Measurements from ENCODE around the gene NECAB3. TPM values are rescaled to one million over a fixed set of nuclear protein-coding genes. Genes with fewer than 3 reads are reported as not detected.

NECAB3 gene
- total and polyA plus RNA-seq, 2 of the 13 experiments (the other 11 are each of a cell fraction or from before 2014, with no cell fraction given) = 61.5 to 65.5 TPM

DNA sequence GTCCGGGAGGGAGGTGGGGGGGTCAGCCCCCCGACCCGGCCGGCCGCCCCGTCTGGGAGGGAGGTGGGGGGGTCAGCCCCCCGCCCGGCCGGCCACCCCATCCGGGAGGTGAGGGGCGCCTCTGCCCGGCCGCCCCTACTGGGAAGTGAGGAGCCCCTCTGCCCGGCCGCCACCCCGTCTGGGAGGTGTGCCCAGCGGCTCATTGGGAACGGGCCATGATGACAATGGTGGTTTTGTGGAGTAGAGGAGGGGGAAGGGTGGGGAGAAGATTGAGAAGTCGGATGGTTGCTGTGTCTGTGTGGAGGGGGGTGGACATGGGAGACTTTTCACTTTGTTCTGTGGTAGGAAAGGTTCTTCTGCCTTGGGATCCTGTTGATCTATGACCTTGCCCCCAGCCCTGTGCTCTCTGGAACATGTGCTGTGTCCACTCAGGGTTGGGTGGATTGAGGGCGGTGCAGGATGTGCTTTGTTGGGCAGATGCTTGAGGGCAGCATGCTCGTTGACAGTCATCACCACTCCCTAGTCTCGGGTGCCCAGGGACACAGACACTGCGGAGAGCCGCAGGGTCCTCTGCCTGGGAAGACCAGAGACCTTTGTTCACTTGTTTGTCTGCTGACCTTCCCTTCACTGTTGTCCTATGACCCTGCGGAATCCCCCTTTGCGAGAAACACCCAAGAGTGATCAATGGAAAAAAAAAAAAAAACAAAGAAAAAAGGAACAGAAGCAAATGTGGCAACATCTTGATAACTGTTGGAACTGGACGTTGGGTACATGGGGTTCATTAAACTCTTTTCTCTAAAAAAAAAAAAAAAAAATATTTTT lies 27.6 kb upstream of the NECAB3 start (continued):
- TF ChIP-seq ZFP82 (CRISPR knock-in tag; IDR thresholded peaks at IDR 0.05; ENCODE audit: borderline replicate concordance) (peak; percentile 63; the same call in 1 of the 2 replicates), ZNF430 (CRISPR knock-in tag; IDR thresholded peaks at IDR 0.05) (peak; percentile 90; the same call in 1 of the 2 replicates), STAT5B (CRISPR knock-in tag; IDR thresholded peaks at IDR 0.05) (no peak), REPIN1 (CRISPR knock-in tag; IDR thresholded peaks at IDR 0.05; ENCODE audit: borderline replicate concordance, low read depth) (peak; percentile 75; the same call in 1 of the 2 replicates), ZNF605 (CRISPR knock-in tag; IDR thresholded peaks at IDR 0.05) (peak; percentile 85), TBL1XR1 (IDR thresholded peaks at IDR 0.05; ENCODE audit: borderline replicate concordance, low read length, partially characterized antibody) (peak; percentile 83), RELA (CRISPR knock-in tag; IDR thresholded peaks at IDR 0.05) (peak; percentile 98; the same call in 1 of the 2 replicates), ZNF616 (CRISPR knock-in tag; IDR thresholded peaks at IDR 0.05; ENCODE audit: low read depth) (peak; percentile 78; the same call in 1 of the 2 replicates), ZC3H13 (CRISPR knock-in tag; IDR thresholded peaks at IDR 0.05) (peak; percentile 83; the same call in 1 of the 2 replicates), ZNF816 (CRISPR knock-in tag; IDR thresholded peaks at IDR 0.05; ENCODE audit: borderline replicate concordance) (peak; percentile 79; the same call in 1 of the 2 replicates), ZNF431 (CRISPR knock-in tag; IDR thresholded peaks at IDR 0.05; ENCODE audit: borderline replicate concordance, low read depth) (peak; percentile 91; the same call in 1 of the 2 replicates), RXRB (CRISPR knock-in tag; IDR thresholded peaks at IDR 0.05; ENCODE audit: borderline replicate concordance) (peak; percentile 88), JDP2 (CRISPR knock-in tag; IDR thresholded peaks at IDR 0.05; ENCODE audit: borderline replicate concordance) (no peak; the same call in 1 of the 2 replicates), MIER3 (CRISPR knock-in tag; IDR thresholded peaks at IDR 0.05; ENCODE audit: borderline replicate concordance) (peak; percentile 67; the same call in 1 of the 2 replicates), SAP130 (CRISPR knock-in tag; IDR thresholded peaks at IDR 0.05; ENCODE audit: low read depth) (peak; percentile 89), RFX1 (IDR thresholded peaks at IDR 0.05) (no peak)
- TF ChIP-seq, protein P1, sequence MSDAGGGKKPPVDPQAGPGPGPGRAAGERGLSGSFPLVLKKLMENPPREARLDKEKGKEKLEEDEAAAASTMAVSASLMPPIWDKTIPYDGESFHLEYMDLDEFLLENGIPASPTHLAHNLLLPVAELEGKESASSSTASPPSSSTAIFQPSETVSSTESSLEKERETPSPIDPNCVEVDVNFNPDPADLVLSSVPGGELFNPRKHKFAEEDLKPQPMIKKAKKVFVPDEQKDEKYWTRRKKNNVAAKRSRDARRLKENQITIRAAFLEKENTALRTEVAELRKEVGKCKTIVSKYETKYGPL (CRISPR knock-in tag; IDR thresholded peaks at IDR 0.05) = no peak
- TF ChIP-seq, protein P2, sequence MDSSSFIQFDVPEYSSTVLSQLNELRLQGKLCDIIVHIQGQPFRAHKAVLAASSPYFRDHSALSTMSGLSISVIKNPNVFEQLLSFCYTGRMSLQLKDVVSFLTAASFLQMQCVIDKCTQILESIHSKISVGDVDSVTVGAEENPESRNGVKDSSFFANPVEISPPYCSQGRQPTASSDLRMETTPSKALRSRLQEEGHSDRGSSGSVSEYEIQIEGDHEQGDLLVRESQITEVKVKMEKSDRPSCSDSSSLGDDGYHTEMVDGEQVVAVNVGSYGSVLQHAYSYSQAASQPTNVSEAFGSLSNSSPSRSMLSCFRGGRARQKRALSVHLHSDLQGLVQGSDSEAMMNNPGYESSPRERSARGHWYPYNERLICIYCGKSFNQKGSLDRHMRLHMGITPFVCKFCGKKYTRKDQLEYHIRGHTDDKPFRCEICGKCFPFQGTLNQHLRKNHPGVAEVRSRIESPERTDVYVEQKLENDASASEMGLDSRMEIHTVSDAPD (CRISPR knock-in tag; IDR thresholded peaks at IDR 0.05) = no peak; the same call in 1 of the 2 replicates
- TF ChIP-seq, protein P3, sequence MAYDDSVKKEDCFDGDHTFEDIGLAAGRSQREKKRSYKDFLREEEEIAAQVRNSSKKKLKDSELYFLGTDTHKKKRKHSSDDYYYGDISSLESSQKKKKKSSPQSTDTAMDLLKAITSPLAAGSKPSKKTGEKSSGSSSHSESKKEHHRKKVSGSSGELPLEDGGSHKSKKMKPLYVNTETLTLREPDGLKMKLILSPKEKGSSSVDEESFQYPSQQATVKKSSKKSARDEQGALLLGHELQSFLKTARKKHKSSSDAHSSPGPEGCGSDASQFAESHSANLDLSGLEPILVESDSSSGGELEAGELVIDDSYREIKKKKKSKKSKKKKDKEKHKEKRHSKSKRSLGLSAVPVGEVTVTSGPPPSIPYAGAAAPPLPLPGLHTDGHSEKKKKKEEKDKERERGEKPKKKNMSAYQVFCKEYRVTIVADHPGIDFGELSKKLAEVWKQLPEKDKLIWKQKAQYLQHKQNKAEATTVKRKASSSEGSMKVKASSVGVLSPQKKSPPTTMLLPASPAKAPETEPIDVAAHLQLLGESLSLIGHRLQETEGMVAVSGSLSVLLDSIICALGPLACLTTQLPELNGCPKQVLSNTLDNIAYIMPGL (CRISPR knock-in tag; IDR thresholded peaks at IDR 0.05; ENCODE audit: borderline replicate concordance in 1 of 2, low read depth in 1 of 2) = 0 out of 4 replicates have a peak, but pooled peaks of 1 of the 2 experiments have one; percentile 19
- TF ChIP-seq, protein P4, sequence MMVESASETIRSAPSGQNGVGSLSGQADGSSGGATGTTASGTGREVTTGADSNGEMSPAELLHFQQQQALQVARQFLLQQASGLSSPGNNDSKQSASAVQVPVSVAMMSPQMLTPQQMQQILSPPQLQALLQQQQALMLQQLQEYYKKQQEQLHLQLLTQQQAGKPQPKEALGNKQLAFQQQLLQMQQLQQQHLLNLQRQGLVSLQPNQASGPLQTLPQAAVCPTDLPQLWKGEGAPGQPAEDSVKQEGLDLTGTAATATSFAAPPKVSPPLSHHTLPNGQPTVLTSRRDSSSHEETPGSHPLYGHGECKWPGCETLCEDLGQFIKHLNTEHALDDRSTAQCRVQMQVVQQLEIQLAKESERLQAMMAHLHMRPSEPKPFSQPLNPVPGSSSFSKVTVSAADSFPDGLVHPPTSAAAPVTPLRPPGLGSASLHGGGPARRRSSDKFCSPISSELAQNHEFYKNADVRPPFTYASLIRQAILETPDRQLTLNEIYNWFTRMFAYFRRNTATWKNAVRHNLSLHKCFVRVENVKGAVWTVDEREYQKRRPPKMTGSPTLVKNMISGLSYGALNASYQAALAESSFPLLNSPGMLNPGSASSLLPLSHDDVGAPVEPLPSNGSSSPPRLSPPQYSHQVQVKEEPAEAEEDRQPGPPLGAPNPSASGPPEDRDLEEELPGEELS (CRISPR knock-in tag; IDR thresholded peaks at IDR 0.05) = peak; percentile 90
- TF ChIP-seq, protein P5, sequence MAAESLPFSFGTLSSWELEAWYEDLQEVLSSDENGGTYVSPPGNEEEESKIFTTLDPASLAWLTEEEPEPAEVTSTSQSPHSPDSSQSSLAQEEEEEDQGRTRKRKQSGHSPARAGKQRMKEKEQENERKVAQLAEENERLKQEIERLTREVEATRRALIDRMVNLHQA (CRISPR knock-in tag; IDR thresholded peaks at IDR 0.05) = no peak
